HepG2 (cell line): ENCODE data around the gene CBL.
"Not testable (repeated sequence)": the region's sequence is repeated elsewhere in the genome, so short reads cannot be mapped to it uniquely, and the experiment has no call there.

Experiments
- CEBPB ChIP-seq: IDR thresholded peaks from 2 replicates; pipeline ENCODE4 v1.6.1; 2011; ENCODE audit warnings: low read depth, low read length, improper control_type of control experiment, borderline replicate concordance
- SRSF9 ChIP-seq: fragments of 200-400 bp; formaldehyde crosslinking; IDR thresholded peaks from 2 replicates; pipeline ENCODE4 v1.6.1; 2018; ENCODE audit warnings: borderline replicate concordance, mild to moderate bottlenecking, low read depth, low read length; ENCODE audit not compliant: insufficient read depth, poor library complexity, severe bottlenecking
- TF ChIP-seq, protein P1 (sequence below): sonication (generic); formaldehyde crosslinking; IDR thresholded peaks from 2 replicates; pipeline ENCODE4 v1.4.0; 2020; ENCODE audit warnings: missing genetic modification reagents
- TF ChIP-seq, protein P2 (sequence below): sonication (generic); formaldehyde crosslinking; IDR thresholded peaks from 2 replicates; pipeline ENCODE4 v1.5.0; 2020; ENCODE audit warnings: missing genetic modification reagents, mild to moderate bottlenecking, borderline replicate concordance

DNA sequence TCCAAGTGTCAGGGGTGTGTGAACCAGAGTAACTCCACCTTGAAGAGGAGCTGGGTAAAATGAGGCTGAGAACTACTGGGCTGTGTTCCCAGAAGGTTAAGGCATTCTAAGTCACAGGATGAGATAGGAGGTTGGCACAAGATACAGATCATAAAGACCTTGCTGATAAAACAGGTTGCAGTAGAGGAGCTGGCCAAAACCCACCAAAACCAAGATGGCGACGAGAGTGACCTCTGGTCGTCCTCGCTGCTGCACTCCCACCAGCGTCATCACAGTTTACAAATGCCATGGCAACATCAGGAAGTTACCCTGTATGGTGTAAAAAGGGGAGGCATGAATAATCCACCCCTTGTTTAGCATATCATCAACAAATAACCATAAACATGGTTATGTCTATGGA, 4.9 kb upstream of the CBL start:
- TF ChIP-seq, protein P1, sequence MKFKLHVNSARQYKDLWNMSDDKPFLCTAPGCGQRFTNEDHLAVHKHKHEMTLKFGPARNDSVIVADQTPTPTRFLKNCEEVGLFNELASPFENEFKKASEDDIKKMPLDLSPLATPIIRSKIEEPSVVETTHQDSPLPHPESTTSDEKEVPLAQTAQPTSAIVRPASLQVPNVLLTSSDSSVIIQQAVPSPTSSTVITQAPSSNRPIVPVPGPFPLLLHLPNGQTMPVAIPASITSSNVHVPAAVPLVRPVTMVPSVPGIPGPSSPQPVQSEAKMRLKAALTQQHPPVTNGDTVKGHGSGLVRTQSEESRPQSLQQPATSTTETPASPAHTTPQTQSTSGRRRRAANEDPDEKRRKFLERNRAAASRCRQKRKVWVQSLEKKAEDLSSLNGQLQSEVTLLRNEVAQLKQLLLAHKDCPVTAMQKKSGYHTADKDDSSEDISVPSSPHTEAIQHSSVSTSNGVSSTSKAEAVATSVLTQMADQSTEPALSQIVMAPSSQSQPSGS: not testable (repeated sequence)
- TF ChIP-seq, protein P2, sequence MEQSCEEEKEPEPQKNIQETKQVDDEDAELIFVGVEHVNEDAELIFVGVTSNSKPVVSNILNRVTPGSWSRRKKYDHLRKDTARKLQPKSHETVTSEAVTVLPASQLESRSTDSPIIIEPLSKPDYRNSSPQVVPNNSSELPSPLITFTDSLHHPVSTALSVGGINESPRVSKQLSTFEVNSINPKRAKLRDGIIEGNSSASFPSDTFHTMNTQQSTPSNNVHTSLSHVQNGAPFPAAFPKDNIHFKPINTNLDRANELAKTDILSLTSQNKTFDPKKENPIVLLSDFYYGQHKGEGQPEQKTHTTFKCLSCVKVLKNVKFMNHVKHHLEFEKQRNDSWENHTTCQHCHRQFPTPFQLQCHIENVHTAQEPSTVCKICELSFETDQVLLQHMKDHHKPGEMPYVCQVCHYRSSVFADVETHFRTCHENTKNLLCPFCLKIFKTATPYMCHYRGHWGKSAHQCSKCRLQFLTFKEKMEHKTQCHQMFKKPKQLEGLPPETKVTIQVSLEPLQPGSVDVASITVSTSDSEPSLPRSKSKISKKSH: not testable (repeated sequence)
- not testable (repeated sequence) for TF ChIP-seq CEBPB, SRSF9
